HG03558 (cell line): ENCODE measurements around the gene GRID2.
"Not testable (repeated sequence)": the region's sequence is repeated elsewhere in the genome, so short reads cannot be mapped to it uniquely, and the experiment has no call there.

ENCODE experiments used
- ATAC-seq: cut with Tn5 transposase; IDR thresholded peaks from one replicate; pipeline ENCODE4 v1.9.1; 2021; ENCODE audit warnings: moderate number of reproducible peaks; ENCODE audit not compliant: unreplicated experiment; ENCODE audit errors: extremely low read depth

Gene GRID2

DNA sequence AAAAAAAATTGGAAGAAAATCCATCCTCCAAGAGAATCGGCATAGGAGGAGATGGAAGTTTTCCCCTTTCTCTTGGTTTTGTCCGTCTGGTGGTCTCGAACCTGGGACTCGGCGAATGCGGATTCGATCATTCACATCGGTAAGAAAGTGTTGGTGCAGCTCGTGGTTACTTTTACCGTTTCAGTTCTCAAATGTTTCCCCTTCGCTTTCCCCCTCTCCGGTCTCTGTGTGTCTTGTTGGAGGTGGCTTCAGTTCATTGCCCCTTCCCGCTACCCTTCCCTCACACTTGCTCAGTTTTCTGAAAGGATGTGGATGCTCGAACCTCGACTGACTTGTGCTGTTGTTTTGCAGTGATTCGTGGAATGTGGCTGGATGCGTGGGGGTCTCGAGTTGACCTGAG, 840 bp downstream of the GRID2 start:
- no peak for ATAC-seq

DNA sequence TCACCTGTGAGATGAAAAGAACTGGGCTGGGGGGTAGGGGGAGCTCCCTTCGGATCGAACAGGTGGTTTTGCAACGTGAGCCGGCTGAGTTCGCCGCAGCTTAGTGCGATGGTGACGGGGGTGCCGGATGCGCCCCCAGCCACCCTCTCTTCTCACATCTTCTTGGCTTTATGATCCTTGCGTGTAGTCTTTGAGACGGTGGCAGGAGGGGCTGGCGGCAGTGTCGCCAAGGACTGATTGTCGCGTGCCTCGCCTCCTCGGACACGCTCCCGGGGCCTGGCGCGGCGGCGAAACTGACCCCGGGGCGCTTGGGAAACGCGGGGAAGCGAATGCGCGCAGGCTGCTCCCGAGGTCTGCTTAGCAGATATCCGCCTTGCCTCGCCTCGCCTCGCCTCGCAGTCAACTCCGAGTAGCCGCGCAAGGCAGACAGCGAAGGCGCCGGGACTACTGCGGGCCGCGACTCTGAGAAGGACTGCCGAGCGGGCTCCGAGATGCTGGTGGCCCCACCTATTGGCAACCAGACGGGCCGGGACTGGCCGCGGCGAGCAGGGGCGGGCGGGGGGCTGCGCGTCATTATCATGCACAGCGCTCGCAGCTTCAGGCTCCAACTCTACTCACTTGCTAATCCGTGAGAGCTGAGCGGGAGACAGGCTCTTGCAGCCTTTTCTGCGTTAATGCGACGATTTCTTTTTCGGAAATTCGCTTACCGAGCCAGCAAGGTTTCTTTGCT, 1.5 kb downstream of the GRID2 start:
- ATAC-seq: no peak

DNA sequence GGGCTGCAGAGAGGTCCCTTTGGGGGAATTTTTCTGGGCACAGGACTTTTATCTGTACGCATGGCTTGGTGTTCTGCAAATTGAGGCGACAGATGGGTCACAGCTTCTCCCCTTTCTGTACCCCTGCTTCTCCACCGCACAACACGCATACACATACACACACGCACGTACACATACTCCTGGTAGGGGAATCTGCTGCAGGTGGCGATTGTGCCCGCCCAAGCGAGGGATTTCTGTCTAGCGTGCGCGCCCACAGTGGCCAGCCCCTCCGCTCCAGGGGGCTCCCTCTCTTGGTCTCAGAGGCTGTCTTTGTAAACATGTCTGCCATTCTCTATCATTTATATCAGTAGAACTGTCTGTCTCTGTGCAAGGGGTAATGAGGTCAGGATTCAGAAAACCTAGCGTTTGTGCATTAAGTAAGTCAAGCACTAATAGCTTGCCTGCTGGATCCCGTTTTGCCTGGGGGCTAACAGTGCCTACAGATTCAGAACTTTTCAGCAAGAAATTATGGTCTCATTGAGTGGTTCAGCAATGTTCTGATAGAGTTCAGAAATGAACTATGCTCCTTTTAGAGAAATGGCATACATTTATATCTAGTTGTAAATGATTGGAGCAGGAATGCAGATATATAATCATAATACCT, 2.2 kb downstream of the GRID2 start:
- ATAC-seq: no peak

GRCh38 chr4:92307181-92307580, 3.4 kb downstream of the GRID2 start:
- ATAC-seq: no peak

DNA sequence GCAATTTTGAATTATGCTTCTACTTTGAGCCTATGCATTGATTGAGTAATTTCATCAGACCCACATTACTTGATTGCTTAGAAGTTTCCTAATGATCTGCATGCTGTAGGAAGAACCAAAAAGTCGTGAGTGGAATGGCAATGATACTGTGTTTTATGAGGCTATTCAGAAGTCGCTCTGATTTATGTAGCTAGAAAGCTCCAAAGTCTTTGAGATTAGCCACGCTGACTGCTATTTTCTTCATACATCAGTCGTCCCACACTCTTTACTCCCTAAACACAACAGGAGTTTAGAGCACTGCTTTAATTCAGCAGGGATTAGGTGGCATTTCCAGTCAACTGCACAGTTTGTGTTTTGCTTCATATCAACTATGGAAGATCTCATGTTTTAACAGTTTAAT, 4.1 kb downstream of the GRID2 start:
- no peak for ATAC-seq

GRCh38 chr4:92317047-92317446, 13.3 kb downstream of the GRID2 start:
- ATAC-seq: no peak

GRCh38 chr4:92328095-92328494, 24.3 kb downstream of the GRID2 start:
- no peak for ATAC-seq

GRCh38 chr4:92333016-92333415, 29.2 kb downstream of the GRID2 start:
- no peak for ATAC-seq

DNA sequence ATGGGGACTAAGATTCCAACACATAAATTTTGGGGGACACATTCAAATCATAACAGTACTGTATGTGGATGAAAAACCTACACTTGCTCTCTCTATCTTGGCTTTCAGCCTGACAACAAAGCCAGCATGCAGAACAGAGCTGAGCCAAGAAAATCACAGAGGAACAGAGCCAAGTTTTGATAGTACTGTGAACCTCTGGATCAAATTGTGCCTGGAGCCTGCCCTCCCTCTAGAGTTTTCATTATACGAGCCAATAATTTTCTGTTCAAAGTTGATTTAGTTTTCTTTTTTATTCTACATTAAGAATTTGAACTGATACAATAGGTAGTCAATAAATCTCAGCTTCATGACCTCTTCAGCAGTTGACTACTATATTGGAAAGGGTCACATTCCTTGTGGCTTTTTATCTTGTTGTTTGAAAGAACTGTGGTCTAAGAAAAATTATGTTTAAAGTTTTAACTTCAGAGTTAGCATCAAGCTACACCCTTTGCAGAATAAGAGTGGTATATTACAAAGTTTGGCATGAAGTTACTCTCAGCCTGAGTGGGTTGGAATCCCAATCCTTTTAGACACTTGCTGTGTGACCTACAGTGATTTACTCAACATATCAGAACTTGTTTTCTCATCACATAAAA, 31.1 kb downstream of the GRID2 start:
- ATAC-seq: no peak

DNA sequence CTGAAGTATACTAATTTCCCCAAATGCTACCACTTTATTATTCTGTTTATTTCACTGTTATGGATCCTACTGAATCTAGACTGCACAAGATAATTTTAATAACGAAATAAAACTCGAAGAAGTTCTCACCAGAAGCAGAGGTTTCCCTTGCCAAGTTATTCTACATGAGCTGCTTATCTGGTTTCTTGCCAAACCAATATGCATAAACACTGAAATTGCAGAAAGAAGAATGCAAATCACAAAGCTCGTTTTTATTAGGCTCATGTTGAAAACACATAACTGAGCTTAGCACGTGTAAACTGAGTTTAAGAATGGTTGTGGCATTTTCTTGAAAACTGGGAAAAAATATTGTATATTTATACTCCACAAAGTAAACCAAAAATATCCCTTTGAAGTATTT, 35.9 kb downstream of the GRID2 start:
- ATAC-seq: no peak

- ATAC-seq: no peak
These were observed 40.5 kb downstream of the GRID2 start for GRCh38 chr4:92344216-92344615.

DNA sequence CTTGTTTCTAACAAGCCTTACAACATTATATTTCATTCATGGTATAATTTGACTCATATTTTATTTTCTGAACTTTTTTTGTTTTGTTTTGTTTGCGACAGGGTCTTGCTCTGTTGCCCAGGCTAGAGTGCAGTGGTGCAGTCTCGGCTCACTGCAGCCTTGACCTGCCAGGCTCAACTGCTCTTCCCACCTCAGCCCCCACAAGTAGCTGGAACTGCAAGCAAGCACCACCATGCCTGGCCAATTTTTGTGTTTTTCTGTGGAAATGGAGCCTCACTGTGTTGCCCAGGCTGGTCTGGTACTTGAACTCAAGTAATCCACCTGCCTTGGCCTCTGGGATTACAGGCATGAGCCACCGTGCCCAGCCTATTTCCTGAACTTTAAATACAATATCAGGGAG, 42.5 kb downstream of the GRID2 start:
- no peak for ATAC-seq

DNA sequence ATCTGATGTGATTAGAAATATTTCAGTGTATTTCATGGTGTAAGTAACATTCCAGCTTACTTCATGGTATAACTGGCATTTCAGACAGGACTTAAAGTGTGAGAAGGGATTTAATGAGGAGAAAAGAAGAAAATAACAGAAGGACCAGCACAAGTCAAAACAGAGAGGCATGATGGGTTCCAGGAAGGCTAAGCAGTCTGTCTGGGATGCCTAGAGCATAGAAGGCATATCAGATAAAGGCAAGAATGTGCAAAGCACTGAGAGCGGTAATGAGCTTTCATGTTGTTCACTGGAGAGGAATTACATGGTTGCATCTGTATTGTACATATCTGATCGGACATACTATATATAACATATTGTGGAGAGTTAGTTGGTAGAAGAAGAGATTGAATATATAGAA, 54.2 kb downstream of the GRID2 start:
- ATAC-seq: no peak

DNA sequence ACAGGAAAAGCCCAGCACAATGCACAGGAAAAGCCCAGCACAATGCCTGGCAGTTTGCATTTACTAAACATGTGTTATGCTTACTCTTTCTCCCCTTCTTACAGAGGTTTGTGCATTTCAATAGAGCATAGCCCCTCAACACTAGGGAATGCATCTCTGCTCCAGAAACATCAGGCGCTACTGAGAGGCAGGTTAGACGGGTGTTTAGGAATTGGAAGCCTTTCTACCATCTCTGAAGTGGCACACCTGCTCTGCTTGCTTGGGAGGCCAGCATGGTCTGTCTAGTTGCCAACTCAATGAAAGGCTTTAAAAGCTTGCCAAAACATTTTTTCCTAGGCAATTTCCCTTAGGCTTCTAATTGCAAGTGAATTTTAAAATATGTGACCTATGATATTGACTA, 55.7 kb downstream of the GRID2 start:
- ATAC-seq: no peak

DNA sequence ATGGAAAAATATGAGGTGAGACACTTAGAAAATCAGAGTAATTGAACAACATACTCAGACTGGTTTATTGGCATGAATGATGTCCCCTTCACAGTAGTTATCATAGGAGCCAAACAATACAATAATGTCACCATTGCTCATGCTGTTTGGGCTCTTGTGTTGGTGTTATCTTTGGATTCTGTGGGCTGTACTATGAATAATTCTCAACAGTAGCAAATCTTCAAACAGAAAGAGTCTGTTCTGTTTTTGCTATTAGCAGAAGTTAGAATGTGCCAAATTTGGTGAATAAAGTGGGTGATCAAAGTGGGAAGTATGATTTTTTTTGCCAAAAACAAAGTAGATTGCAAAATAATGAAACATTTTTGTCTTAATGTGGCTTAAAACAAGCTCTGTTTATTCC, 58.3 kb downstream of the GRID2 start:
- no peak for ATAC-seq

- no peak for ATAC-seq
These were observed 64.9 kb downstream of the GRID2 start for GRCh38 chr4:92368653-92369052.

DNA sequence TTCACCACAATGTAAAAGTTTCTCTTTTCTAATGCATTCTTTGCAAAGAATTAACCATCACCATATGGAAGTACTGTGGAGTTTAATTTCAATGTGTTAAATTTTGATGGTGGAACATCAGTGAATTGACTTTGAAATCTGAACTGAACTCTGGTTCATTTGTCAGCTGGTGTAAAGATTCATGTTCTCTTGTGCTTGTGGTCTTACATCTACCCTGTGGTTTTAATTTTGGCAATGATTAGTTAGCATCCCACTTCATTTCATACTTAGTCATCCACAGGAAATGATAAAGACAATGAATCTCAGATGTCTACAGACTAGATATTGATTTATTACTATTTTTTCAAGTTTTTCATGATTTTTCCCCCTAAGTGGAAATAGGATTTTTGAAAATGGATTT, 77.8 kb downstream of the GRID2 start:
- no peak for ATAC-seq

GRCh38 chr4:92382128-92382527, 78.4 kb downstream of the GRID2 start:
- ATAC-seq: no peak

GRCh38 chr4:92387459-92388069, 83.8 kb downstream of the GRID2 start:
- no peak for ATAC-seq

GRCh38 chr4:92399032-92399431, 95.3 kb downstream of the GRID2 start:
- no peak for ATAC-seq

- ATAC-seq: not testable (repeated sequence)
These were observed 99.8 kb downstream of the GRID2 start for GRCh38 chr4:92403525-92403924.
